IPS-20b (cell line): ENCODE measurements around the gene CNKSR3.
"Not testable (repeated sequence)": the region's sequence is repeated elsewhere in the genome, so short reads cannot be mapped to it uniquely, and the experiment has no call there.

Experiments used
- H3K27ac ChIP-seq: one replicate; pipeline ENCODE4 v1.5.1; 2013; ENCODE audit warnings: low read length
- H3K27me3 ChIP-seq: 2 replicates; pipeline ENCODE4 v1.6.1; 2013; ENCODE audit warnings: mild to moderate bottlenecking, low read length, inconsistent platforms; ENCODE audit not compliant: insufficient read depth
- H3K36me3 ChIP-seq: 2 replicates; pipeline ENCODE4 v1.6.1; 2013; ENCODE audit warnings: low read depth, mild to moderate bottlenecking, inconsistent platforms, low read length, moderate library complexity; ENCODE audit not compliant: insufficient read depth
- H3K4me1 ChIP-seq: 2 replicates; pipeline ENCODE4 v1.6.1; 2013; ENCODE audit warnings: mild to moderate bottlenecking, control low read depth, inconsistent platforms, low read length, moderate library complexity; ENCODE audit not compliant: insufficient read depth
- H3K4me3 ChIP-seq: 2 replicates; pipeline ENCODE4 v1.5.1; 2013; ENCODE audit warnings: mild to moderate bottlenecking, low read length, inconsistent platforms
- H3K9ac ChIP-seq: 2 replicates; pipeline ENCODE4 v1.6.1; 2013; ENCODE audit warnings: low read depth, mild to moderate bottlenecking, inconsistent platforms, low read length, moderate library complexity
- H3K9me3 ChIP-seq: 2 replicates; pipeline ENCODE4 v1.6.1; 2013; ENCODE audit warnings: mild to moderate bottlenecking, low read depth, low read length, inconsistent platforms; ENCODE audit not compliant: insufficient read depth

Gene CNKSR3

GRCh38 chr6:154526996-154527395, 16.5 kb upstream of the CNKSR3 start:
- H3K9ac ChIP-seq: no peak overlapping the region
- H3K27me3 ChIP-seq: no peaks in the 10 kb centered on the region
- no peaks in the 10 kb centered on the region for H3K9me3 ChIP-seq
- no peak overlapping the region for H3K27ac ChIP-seq
- no peaks in the 10 kb centered on the region for H3K4me1 ChIP-seq
- H3K4me3 ChIP-seq: no peak overlapping the region
- H3K36me3 ChIP-seq: no peaks in the 10 kb centered on the region

- H3K27me3 ChIP-seq: no peaks in the 10 kb centered on the region
- H3K4me3 ChIP-seq: no peak overlapping the region
- no peaks in the 10 kb centered on the region for H3K4me1 ChIP-seq
- no peak overlapping the region for H3K9ac ChIP-seq
- H3K9me3 ChIP-seq: no peaks in the 10 kb centered on the region
- H3K36me3 ChIP-seq: no peaks in the 10 kb centered on the region
- H3K27ac ChIP-seq: no peak overlapping the region
Measured at GRCh38 chr6:154522576-154522975, 12.1 kb upstream of the CNKSR3 start.

- H3K36me3 ChIP-seq: no peaks in the 10 kb centered on the region
- H3K9ac ChIP-seq: no peak overlapping the region
- no peak overlapping the region for H3K4me3 ChIP-seq
- H3K27ac ChIP-seq: no peak overlapping the region
- H3K9me3 ChIP-seq: no peaks in the 10 kb centered on the region
- H3K27me3 ChIP-seq: peaks cover 4% of the 10 kb centered on the region
- no peaks in the 10 kb centered on the region for H3K4me1 ChIP-seq
Measured at GRCh38 chr6:154521412-154521811, 10.9 kb upstream of the CNKSR3 start.

- H3K9ac ChIP-seq: no peak overlapping the region
- H3K36me3 ChIP-seq: no peaks in the 10 kb centered on the region
- no peak overlapping the region for H3K27ac ChIP-seq
- H3K4me3 ChIP-seq: no peak overlapping the region
- no peaks in the 10 kb centered on the region for H3K9me3 ChIP-seq
- peaks cover 15% of the 10 kb centered on the region for H3K27me3 ChIP-seq
- peaks cover 4% of the 10 kb centered on the region for H3K4me1 ChIP-seq
Measured at GRCh38 chr6:154520280-154520679, 9.8 kb upstream of the CNKSR3 start.

- Histone ChIP-seq H3K27me3 (peaks cover 29% of the 10 kb centered on the region), H3K27ac (no peak overlapping the region), H3K4me1 (peaks cover 4% of the 10 kb centered on the region), H3K9me3 (no peaks in the 10 kb centered on the region), H3K4me3 (no peak overlapping the region), H3K36me3 (no peaks in the 10 kb centered on the region), H3K9ac (no peak overlapping the region)
Measured at GRCh38 chr6:154518396-154518795, 7.9 kb upstream of the CNKSR3 start.

- no peaks in the 10 kb centered on the region for H3K9me3 ChIP-seq
Measured at GRCh38 chr6:154516276-154516675, 5.8 kb upstream of the CNKSR3 start.

GRCh38 chr6:154515826-154516225, 5.3 kb upstream of the CNKSR3 start:
- peaks cover 20% of the 10 kb centered on the region for H3K4me1 ChIP-seq
- H3K36me3 ChIP-seq: no peaks in the 10 kb centered on the region
- H3K27me3 ChIP-seq: peaks cover 51% of the 10 kb centered on the region
- H3K9ac ChIP-seq: no peak overlapping the region
- no peak overlapping the region for H3K27ac ChIP-seq
- H3K4me3 ChIP-seq: no peak overlapping the region
- H3K9me3 ChIP-seq: no peaks in the 10 kb centered on the region

More at GRCh38 chr6:154516276-154516675, 5.8 kb upstream of the CNKSR3 start:
- H3K27ac ChIP-seq: no peak overlapping the region
- no peaks in the 10 kb centered on the region for H3K36me3 ChIP-seq
- H3K9ac ChIP-seq: no peak overlapping the region
- peaks cover 20% of the 10 kb centered on the region for H3K4me1 ChIP-seq
- no peak overlapping the region for H3K4me3 ChIP-seq
- peaks cover 47% of the 10 kb centered on the region for H3K27me3 ChIP-seq

GRCh38 chr6:154515076-154515475, 4.6 kb upstream of the CNKSR3 start:
- not testable (repeated sequence) for H3K27ac ChIP-seq, H3K4me3 ChIP-seq, H3K36me3 ChIP-seq, H3K9me3 ChIP-seq, H3K9ac ChIP-seq
- Histone ChIP-seq H3K27me3 (peaks cover 53% of the 10 kb centered on the region), H3K4me1 (peaks cover 20% of the 10 kb centered on the region)

- Histone ChIP-seq H3K9me3 (no peaks in the 10 kb centered on the region), H3K27ac (no peak overlapping the region), H3K27me3 (peaks cover 58% of the 10 kb centered on the region), H3K4me1 (peaks cover 20% of the 10 kb centered on the region), H3K9ac (no peak overlapping the region), H3K36me3 (no peaks in the 10 kb centered on the region), H3K4me3 (no peak overlapping the region)
Measured at GRCh38 chr6:154514481-154514880, 4.0 kb upstream of the CNKSR3 start.

- H3K4me3 ChIP-seq: no peak overlapping the region
- no peaks in the 10 kb centered on the region for H3K36me3 ChIP-seq
- no peak overlapping the region for H3K9ac ChIP-seq
- H3K4me1 ChIP-seq: peaks cover 23% of the 10 kb centered on the region
- peaks cover 65% of the 10 kb centered on the region for H3K27me3 ChIP-seq
- H3K27ac ChIP-seq: no peak overlapping the region
- no peaks in the 10 kb centered on the region for H3K9me3 ChIP-seq
Measured at GRCh38 chr6:154513601-154514320, 3.3 kb upstream of the CNKSR3 start.

GRCh38 chr6:154512201-154512600, 1.7 kb upstream of the CNKSR3 start:
- Histone ChIP-seq H3K27me3 (peaks cover 80% of the 10 kb centered on the region), H3K9ac (no peak overlapping the region), H3K36me3 (no peaks in the 10 kb centered on the region), H3K9me3 (no peaks in the 10 kb centered on the region), H3K4me3 (no peak overlapping the region; the same call in 1 of the 2 replicates), H3K27ac (no peak overlapping the region), H3K4me1 (peaks cover 26% of the 10 kb centered on the region)

- H3K36me3 ChIP-seq: no peaks in the 10 kb centered on the region
- H3K27me3 ChIP-seq: peaks cover 84% of the 10 kb centered on the region
- no peak overlapping the region for H3K9ac ChIP-seq
- no peak overlapping the region for H3K4me3 ChIP-seq
- no peaks in the 10 kb centered on the region for H3K9me3 ChIP-seq
- H3K27ac ChIP-seq: no peak overlapping the region
- peaks cover 26% of the 10 kb centered on the region for H3K4me1 ChIP-seq
Measured at GRCh38 chr6:154511791-154512190, 1.3 kb upstream of the CNKSR3 start.
